H1 (cell line): Measurements from ENCODE around the gene LY9. TPM values are rescaled to one million over a fixed set of nuclear protein-coding genes. Genes with fewer than 3 reads are reported as not detected.

Experiments
- KDM1A ChIP-seq: fragments of 200-600, 300-600 bp; sonication (generic); IDR thresholded peaks from 2 replicates; pipeline ENCODE4 v1.7.1; 2016; ENCODE audit warnings: mild to moderate bottlenecking, low read length, borderline replicate concordance
- POLR2A ChIP-seq, 2 experiments: IDR thresholded peaks; 1 replicate in 1 of 2; 2 replicates in 1 of 2; pipeline ENCODE4 v1.6.1; 2011; ENCODE audit warnings: low read depth in 2 of 2, low read length in 2 of 2, mild to moderate bottlenecking in 2 of 2; ENCODE audit errors: control extremely low read depth in 1 of 2
- TCF12 ChIP-seq: IDR thresholded peaks from 2 replicates; pipeline ENCODE4 v1.6.1; 2011; ENCODE audit warnings: low read depth, mild to moderate bottlenecking, low read length
- polyA plus RNA-seq, 7 experiments: library from polyadenylated mRNA; depleted of rRNA in 3 of 7; stranded (reverse) in 5 of 7; unstranded in 2 of 7; fragments of >200 nt in 5 of 7; fragments of 200-250 nt in 2 of 7; gene quantifications; 1 replicate in 5 of 7; 2 replicates in 1 of 7; 4 replicates in 1 of 7; pipeline versions ENCODE4 v1.2.1 to v1.2.3, GENCODE V29; 2011 to 2013; ENCODE audit warnings: missing spikeins in 2 of 7, mixed read lengths in 2 of 7
- total RNA-seq: library from RNA; stranded (reverse); fragmentation: NEBNext Ultra II Directional; extraction: Animal tissue kit (Norgen Biotek cat#: 25700); gene quantifications from 2 replicates; pipeline ENCODE4 v1.2.1, GENCODE V29; 2021
- TF ChIP-seq, protein P1 (sequence below), 3 experiments: IDR thresholded peaks; 1 replicate in 2 of 3; 2 replicates in 1 of 3; pipeline versions ENCODE4 v1.5.1 to v1.6.1; 2011; ENCODE audit warnings: low read length in 3 of 3, mild to moderate bottlenecking in 3 of 3, inconsistent platforms in 2 of 3, low read depth in 1 of 3, moderate library complexity in 1 of 3; ENCODE audit not compliant: insufficient read depth in 1 of 3; ENCODE audit errors: control extremely low read depth in 1 of 3

LY9 gene
- total and polyA plus RNA-seq, 2 of the 8 experiments (the other 6 are each of a cell fraction or from before 2014, with no cell fraction given) = not detected

GRCh38 chr1:160777486-160778089, 18.4 kb upstream of the LY9 start (continued):
- 0 out of 2 replicates have a peak, but pooled peaks have one; percentile 60 for TF ChIP-seq TCF12
- no peak for TF ChIP-seq KDM1A
- TF ChIP-seq, protein P1, sequence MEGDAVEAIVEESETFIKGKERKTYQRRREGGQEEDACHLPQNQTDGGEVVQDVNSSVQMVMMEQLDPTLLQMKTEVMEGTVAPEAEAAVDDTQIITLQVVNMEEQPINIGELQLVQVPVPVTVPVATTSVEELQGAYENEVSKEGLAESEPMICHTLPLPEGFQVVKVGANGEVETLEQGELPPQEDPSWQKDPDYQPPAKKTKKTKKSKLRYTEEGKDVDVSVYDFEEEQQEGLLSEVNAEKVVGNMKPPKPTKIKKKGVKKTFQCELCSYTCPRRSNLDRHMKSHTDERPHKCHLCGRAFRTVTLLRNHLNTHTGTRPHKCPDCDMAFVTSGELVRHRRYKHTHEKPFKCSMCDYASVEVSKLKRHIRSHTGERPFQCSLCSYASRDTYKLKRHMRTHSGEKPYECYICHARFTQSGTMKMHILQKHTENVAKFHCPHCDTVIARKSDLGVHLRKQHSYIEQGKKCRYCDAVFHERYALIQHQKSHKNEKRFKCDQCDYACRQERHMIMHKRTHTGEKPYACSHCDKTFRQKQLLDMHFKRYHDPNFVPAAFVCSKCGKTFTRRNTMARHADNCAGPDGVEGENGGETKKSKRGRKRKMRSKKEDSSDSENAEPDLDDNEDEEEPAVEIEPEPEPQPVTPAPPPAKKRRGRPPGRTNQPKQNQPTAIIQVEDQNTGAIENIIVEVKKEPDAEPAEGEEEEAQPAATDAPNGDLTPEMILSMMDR (IDR thresholded peaks at IDR 0.05; ENCODE audit: control extremely low read depth in 1 of 3, insufficient read depth in 1 of 3, low read depth in 1 of 3, low read length in 3 of 3) = peak; percentile 26 to 71 (median 67)
- no peak for TF ChIP-seq POLR2A (IDR thresholded peaks at IDR 0.05; ENCODE audit: control extremely low read depth in 1 of 2, low read depth in 2 of 2, low read length in 2 of 2)
